Measurements from ENCODE around the gene PAIP2. TPM values are rescaled to one million over a fixed set of nuclear protein-coding genes. Genes with fewer than 3 reads are reported as not detected.
"Not testable (repeated sequence)": the region's sequence is repeated elsewhere in the genome, so short reads cannot be mapped to it uniquely, and the experiment has no call there.

Gene PAIP2
- total RNA-seq, 1 donor from 2014 or later = 80.4 TPM

- DNase-seq (ENCODE audit: low spot score) = no peak
Measured at GRCh38 chr5:139378101-139378825, 36.6 kb downstream of the PAIP2 start.

DNA sequence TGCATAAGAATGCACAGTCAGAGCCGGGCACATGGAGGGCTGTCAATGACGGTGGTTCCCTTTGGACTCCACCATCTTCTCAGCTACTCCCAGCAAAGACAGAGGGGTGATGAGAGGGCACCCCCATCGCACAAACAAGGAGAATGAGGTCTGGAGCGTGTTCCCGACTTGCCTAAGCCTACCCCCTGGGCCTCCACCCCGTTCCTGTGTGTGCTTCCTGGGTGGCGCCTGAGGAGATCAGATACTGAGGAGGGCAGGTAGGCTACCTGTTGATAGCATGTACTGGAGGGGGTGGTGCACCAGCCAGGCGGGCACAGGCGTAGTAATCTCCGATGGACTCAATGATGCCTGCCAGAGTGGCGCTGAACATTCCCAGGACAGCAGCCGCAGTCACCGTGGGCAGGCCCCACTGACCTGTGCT is 37.3 kb downstream of the PAIP2 start:
- DNase-seq (ENCODE audit: low spot score) = no peak

GRCh38 chr5:139379626-139380449 is 38.2 kb downstream of the PAIP2 start:
- DNase-seq (ENCODE audit: low spot score) = no peak

DNA sequence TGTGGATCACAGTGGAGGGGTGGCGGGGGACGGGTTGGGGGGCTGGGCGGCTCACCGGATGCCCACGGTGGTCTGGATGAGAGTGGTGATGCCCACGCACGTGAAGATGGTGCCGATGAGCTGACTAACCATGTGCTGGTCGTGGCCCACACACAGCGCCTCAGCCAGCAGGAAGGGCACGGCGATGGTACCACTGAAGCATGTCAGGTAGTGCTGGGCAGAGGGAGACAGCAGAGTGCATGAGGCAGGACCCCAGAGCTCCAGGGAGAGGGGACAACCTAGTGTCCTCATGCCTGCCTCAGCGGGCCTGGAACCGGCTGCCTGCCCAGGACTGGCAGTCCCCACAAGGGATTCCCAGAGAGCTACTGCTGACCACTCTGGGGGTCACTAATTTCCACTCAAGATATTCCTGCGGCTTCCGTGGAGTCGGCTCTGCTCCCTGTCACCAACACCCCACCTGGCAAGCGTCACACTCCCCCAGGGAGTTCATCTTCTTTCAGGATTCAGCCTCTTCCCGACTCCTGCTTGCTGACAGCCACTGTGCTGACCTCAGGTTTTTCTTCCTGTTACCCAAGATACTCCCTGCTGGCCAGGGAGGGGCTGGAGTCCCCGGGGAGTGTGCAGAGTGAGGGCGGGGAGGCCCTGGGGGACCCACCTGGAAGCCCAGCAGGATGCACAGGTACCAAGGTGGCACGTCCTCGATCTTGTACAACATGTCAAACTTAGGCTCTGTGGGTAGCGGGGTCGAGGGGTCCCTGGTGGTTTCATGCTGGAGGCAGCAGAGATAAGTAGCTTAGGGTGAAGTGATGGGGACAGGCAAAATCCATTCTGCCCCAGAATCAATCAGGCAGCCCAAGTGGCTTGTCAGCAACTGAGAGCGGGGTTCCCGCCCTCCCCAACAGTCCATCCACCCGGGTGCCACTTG is 40.4 kb downstream of the PAIP2 start:
- no peak for DNase-seq (ENCODE audit: low spot score)

DNA sequence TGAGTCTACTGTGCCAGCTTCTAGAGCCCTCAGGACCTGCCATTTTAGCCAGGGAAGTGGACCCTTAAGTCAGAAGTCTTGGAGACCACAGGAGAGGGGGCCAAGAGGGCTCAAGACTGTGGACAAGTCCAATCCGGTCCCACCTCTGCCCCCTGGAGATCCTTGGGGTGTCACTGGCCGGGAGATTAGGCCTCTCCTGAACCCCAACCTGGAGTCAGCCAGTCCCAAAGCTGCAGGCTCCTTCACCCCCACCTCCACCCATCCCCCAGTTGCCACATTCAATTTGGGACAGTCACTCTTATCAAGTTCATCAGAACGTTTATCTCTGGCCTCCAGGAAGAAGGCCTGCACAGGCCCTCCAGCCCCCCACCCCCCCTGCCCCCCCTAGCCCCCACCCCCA is 41.2 kb downstream of the PAIP2 start:
- no peak for DNase-seq (ENCODE audit: low spot score)

DNA sequence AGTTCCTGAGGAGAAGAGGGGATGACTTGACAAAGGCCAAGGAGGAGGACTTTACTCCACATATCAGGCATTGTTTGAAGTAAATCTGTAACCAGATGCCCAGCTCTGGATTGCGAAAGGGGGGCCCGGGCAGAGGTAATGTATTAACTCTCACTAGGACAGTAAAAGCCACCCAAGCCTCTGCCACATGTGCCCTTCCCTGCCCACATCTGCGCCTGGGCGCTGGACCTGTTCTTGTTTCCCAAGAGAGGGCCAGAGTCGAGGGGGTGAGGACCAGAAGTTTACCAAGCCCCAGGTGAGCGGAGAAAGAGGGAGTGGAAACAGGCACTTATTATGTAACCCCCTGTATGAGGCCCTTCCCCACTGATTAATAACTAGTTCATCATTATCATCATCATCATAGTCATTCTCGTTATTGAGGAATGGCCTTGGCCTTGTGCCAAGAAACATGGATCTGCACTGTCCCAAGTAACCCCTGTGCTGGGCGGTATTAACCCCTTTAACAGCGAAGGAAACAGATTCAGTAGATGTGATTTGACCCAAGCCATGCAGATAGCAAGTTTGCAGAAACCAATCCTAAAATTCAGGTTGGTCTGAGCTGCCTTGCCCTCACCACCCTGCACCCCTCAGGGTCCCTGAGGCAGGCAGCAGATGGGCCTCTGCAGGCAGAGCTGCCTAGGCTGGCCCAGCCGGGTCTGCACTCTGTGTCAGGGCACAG is 41.8 kb downstream of the PAIP2 start, which contains the start of gene SLC23A1:
Gene SLC23A1, minus strand, starts transcription at position 23 of the 718 bp plus-strand sequence. CDS start 44 bp downstream, outside the sequence.
- no peak for DNase-seq (ENCODE audit: low spot score)

- DNase-seq (ENCODE audit: low spot score) = no peak
Measured at GRCh38 chr5:139383993-139384590, 42.4 kb downstream of the PAIP2 start.

DNA sequence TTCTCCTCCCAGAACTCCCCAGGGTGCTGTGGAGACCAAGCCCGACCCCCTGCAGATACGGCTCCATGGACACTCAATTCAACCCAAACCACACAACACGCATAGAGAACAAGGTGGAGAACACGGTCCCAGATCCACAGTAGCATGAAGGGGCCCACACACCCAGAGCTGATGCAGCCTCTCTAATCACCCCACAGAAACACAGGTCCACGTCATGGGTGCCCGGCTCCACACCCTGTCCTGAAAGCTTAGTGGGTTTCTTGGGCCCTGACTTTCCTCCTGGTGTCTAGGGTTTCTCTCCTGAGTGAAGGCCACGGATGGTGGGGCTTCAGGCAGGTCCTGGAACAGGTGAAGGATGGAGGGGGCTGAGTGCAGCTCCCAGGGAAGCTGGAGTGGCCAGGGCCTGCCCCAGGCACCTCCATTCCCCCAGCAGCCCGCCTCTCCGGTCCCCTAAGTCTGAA is 43.0 kb downstream of the PAIP2 start:
- DNase-seq (ENCODE audit: low spot score) = no peak

- no peak for DNase-seq (ENCODE audit: low spot score)
Measured at GRCh38 chr5:139385061-139386049, 43.7 kb downstream of the PAIP2 start.

DNA sequence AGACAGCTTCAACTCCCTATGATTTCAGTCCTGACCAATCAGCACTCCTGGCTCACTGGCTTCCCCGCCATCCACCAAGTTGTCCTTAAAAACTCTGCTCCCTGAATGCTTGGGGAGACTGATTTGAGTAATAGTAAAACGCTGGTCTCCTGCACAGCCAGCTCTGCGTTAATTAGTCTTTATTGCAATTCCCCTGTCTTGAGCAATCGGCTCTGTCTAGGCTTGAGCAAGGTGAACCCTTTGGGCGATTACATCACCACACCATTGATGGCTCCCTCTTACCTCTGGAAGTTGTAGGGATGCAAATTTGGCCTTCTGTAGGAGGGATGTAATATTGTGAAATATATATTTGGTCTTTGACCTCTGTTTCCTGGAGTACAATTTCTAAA is 44.4 kb downstream of the PAIP2 start:
- DNase-seq (ENCODE audit: low spot score) = no peak

DNA sequence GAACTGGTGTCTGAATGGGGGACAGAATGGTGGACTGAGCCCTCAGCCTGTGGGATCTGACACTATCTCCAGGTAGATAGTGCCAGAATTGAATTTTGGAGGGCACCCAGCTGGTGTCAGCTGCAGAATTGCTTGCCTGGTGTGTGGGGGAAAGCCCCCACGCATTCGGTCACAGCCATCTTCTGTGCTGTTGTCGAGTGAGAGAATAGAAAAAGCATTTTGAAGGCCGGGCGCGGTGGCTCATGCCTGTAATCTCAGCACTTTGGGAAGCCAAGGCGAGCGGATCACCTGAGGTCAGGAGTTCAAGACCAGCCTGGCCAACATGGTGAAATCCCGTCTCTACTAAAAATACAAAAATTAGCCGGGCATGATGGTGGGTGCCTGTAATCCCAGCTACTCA is 45.3 kb downstream of the PAIP2 start:
- DNase-seq (ENCODE audit: low spot score) = not testable (repeated sequence)

GRCh38 chr5:139387611-139388197 is 46.0 kb downstream of the PAIP2 start:
- DNase-seq (ENCODE audit: low spot score) = no peak

GRCh38 chr5:139388198-139388821 is 46.7 kb downstream of the PAIP2 start:
- peak; percentile 64 for DNase-seq (ENCODE audit: low spot score)

- DNase-seq (ENCODE audit: low spot score) = no peak
Measured at GRCh38 chr5:139389701-139390638, 48.3 kb downstream of the PAIP2 start, which contains the start of gene MZB1. TSS of gene MZB1 (minus strand) at chr5:139389913. CDS start at chr5:139389856, 57 bp downstream.

- DNase-seq (ENCODE audit: low spot score) = no peak
Measured at GRCh38 chr5:139390639-139391569, 49.2 kb downstream of the PAIP2 start.

Data from umbilical cord (tissue), 2 donors.